ENCODE measurements around the gene PLEKHH3.

DNA sequence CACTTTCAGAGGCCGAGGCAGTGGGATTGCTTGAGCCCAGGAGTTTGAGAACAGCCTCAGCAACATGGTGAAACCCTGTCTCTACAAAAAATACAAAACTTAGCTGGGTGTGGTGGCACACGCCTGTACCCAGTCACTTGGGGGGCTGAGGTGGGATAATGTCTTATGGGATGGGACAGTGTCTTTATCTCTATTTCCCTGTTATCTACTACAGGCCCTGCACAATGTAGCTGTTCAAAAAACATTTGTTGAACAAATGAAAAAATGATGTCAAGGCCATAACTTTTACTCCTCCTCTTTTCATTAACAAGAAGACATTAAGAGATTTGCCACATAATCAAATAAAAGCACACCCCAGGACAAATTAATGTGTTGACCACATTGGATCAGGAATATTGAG is 53.5 kb downstream of the PLEKHH3 start:
- no peak for TF ChIP-seq ZFX (IDR thresholded peaks at IDR 0.05)
- TF ChIP-seq, protein P1, sequence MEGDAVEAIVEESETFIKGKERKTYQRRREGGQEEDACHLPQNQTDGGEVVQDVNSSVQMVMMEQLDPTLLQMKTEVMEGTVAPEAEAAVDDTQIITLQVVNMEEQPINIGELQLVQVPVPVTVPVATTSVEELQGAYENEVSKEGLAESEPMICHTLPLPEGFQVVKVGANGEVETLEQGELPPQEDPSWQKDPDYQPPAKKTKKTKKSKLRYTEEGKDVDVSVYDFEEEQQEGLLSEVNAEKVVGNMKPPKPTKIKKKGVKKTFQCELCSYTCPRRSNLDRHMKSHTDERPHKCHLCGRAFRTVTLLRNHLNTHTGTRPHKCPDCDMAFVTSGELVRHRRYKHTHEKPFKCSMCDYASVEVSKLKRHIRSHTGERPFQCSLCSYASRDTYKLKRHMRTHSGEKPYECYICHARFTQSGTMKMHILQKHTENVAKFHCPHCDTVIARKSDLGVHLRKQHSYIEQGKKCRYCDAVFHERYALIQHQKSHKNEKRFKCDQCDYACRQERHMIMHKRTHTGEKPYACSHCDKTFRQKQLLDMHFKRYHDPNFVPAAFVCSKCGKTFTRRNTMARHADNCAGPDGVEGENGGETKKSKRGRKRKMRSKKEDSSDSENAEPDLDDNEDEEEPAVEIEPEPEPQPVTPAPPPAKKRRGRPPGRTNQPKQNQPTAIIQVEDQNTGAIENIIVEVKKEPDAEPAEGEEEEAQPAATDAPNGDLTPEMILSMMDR (IDR thresholded peaks at IDR 0.05 in 2 of 3, conservative IDR thresholded peaks at IDR 0.05 in 1 of 3; ENCODE audit: borderline replicate concordance in 1 of 3, insufficient read depth in 1 of 3, low read depth in 2 of 3, low read length in 2 of 3) = no peak
- no peak for TF ChIP-seq ZNF274 (IDR thresholded peaks at IDR 0.05; ENCODE audit: low read depth, low read length)
- TF ChIP-seq POLR2AphosphoS5 (IDR thresholded peaks at IDR 0.05; ENCODE audit: low read depth, low read length) = no peak
- TF ChIP-seq ELF1 (IDR thresholded peaks at IDR 0.05; ENCODE audit: borderline replicate concordance, low read depth) = no peak
- no peak for TF ChIP-seq SP1 (IDR thresholded peaks at IDR 0.05; ENCODE audit: low read depth)
- no peak for TF ChIP-seq YY1 (IDR thresholded peaks at IDR 0.05; ENCODE audit: extremely low read depth, insufficient replicate concordance, low read depth, low read length)

Data from HCT116 (cell line).